IMR-90 (cell line): Measurements from ENCODE around the gene ALPK3.

Source experiments
- BHLHE40 ChIP-seq: fragments of 150-350 bp; IDR thresholded peaks from 2 replicates; pipeline ENCODE4 v1.6.1; 2016; ENCODE audit warnings: mild to moderate bottlenecking, low read depth, low read length
- CEBPB ChIP-seq: IDR thresholded peaks from 2 replicates; pipeline ENCODE4 v1.6.1; 2012; ENCODE audit warnings: low read depth, low read length, improper control_type of control experiment
- MAFK ChIP-seq: IDR thresholded peaks from 2 replicates; pipeline ENCODE4 v1.6.1; 2012; ENCODE audit warnings: low read depth, low read length, improper control_type of control experiment
- MAZ ChIP-seq: IDR thresholded peaks from 2 replicates; pipeline ENCODE4 v1.6.1; 2012; ENCODE audit warnings: low read depth, mild to moderate bottlenecking, low read length, improper control_type of control experiment, moderate library complexity, borderline replicate concordance
- POLR2A ChIP-seq: IDR thresholded peaks from 2 replicates; pipeline ENCODE4 v1.6.1; 2012; ENCODE audit warnings: mild to moderate bottlenecking, low read depth, low read length
- RAD21 ChIP-seq: IDR thresholded peaks from 2 replicates; pipeline ENCODE4 v1.6.1; 2012; ENCODE audit warnings: low read length, improper control_type of control experiment
- RFX5 ChIP-seq: IDR thresholded peaks from 2 replicates; pipeline ENCODE4 v1.8.0; 2012; ENCODE audit warnings: low read depth, mild to moderate bottlenecking, low read length, moderate library complexity
- SMC3 ChIP-seq: fragments of 150-350 bp; IDR thresholded peaks from 2 replicates; pipeline ENCODE4 v1.6.1; 2016; ENCODE audit warnings: low read depth, mild to moderate bottlenecking, antibody characterized with exemption, low read length, moderate library complexity
- TF ChIP-seq, protein P1 (sequence below): conservative IDR thresholded peaks from 2 replicates; pipeline ENCODE4 v1.5.1; 2012; ENCODE audit warnings: mild to moderate bottlenecking, low read depth, low read length, improper control_type of control experiment
- TF ChIP-seq, protein P2 (sequence below): fragments of 150-350 bp; IDR thresholded peaks from 2 replicates; pipeline ENCODE4 v1.6.1; 2017; ENCODE audit warnings: mild to moderate bottlenecking, antibody characterized with exemption, low read length, low read depth

DNA sequence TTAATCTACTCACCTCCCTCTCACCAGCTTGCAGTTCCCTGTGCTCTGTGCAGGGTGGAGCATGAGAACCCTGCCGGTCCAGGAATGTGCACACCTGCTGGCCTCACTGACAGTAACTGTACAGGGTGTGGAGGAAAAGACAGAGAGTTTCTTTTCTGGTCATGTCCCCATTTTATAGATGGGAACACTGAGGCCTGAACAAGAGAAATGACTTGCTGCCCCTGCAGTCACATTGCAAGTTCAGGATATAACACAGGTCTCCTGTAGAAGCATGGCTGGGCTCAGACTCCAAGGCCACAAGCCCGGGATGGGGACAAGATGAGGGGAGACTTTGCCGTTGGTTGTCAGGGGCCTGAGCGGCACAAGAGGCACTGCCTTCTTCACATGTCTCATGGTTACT, 90.6 kb downstream of the ALPK3 start:
- TF ChIP-seq, protein P1, sequence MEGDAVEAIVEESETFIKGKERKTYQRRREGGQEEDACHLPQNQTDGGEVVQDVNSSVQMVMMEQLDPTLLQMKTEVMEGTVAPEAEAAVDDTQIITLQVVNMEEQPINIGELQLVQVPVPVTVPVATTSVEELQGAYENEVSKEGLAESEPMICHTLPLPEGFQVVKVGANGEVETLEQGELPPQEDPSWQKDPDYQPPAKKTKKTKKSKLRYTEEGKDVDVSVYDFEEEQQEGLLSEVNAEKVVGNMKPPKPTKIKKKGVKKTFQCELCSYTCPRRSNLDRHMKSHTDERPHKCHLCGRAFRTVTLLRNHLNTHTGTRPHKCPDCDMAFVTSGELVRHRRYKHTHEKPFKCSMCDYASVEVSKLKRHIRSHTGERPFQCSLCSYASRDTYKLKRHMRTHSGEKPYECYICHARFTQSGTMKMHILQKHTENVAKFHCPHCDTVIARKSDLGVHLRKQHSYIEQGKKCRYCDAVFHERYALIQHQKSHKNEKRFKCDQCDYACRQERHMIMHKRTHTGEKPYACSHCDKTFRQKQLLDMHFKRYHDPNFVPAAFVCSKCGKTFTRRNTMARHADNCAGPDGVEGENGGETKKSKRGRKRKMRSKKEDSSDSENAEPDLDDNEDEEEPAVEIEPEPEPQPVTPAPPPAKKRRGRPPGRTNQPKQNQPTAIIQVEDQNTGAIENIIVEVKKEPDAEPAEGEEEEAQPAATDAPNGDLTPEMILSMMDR, result no peak
- TF ChIP-seq, protein P2, sequence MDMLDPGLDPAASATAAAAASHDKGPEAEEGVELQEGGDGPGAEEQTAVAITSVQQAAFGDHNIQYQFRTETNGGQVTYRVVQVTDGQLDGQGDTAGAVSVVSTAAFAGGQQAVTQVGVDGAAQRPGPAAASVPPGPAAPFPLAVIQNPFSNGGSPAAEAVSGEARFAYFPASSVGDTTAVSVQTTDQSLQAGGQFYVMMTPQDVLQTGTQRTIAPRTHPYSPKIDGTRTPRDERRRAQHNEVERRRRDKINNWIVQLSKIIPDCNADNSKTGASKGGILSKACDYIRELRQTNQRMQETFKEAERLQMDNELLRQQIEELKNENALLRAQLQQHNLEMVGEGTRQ, result no peak
- TF ChIP-seq POLR2A (no peak), CEBPB (no peak), MAZ (no peak), SMC3 (no peak), BHLHE40 (no peak), MAFK (no peak), RFX5 (no peak), RAD21 (no peak)
